ENCODE data around the gene VPS13D. TPM values are rescaled to one million over a fixed set of nuclear protein-coding genes. Genes with fewer than 3 reads are reported as not detected.

The VPS13D gene
- total and polyA plus RNA-seq, 10 of the 15 experiments (the other 5 are each of a cell fraction or from before 2014, with no cell fraction given) = 1.4 to 16.9 (median 8.5) TPM

GRCh38 chr1:12472156-12472797 is 242.4 kb downstream of the VPS13D start:
- H3K4me3 ChIP-seq = no peak overlapping the region
- no peaks in the 10 kb centered on the region; a peak in 1 of 4 replicates for H3K36me3 ChIP-seq (ENCODE audit: control insufficient read depth in 2 of 2, insufficient read depth in 2 of 2, low read length in 1 of 2)
- ChIA-PET CTCF (interaction anchor here (1.0 kb wide), 1 partner anchor 15 kb away, joined by 3 read pairs; no protein-coding TSS in a partner anchor), RAD21 (ENCODE audit: unreplicated experiment) (no interaction called here), SMC1A (ENCODE audit: uncharacterized antibody, unreplicated experiment) (no interaction called here), POLR2A (no interaction called here)
- no peak overlapping the region for H3K9ac ChIP-seq (ENCODE audit: control insufficient read depth, insufficient read depth, low read length)
- H3K79me2 ChIP-seq (ENCODE audit: control insufficient read depth, insufficient read depth, low read length) = no peaks in the 10 kb centered on the region
- FAIRE-seq (no peak), ATAC-seq (no peak), DNase-seq (ENCODE audit: low read depth, low spot score) (no peak)
- no peak overlapping the region for H2AFZ ChIP-seq (ENCODE audit: control insufficient read depth, low read depth, low read length)
- intact Hi-C loops (cut with micrococcal nuclease; ENCODE audit: unreplicated experiment) (no loop called here), in situ Hi-C loops (cut with MboI) (no loop called here)
- no peaks in the 10 kb centered on the region for H3K4me1 ChIP-seq (ENCODE audit: control insufficient read depth, insufficient read depth, low read length)
- no TSS peak for BruUV-seq (replicated peaks)
- H3K9me3 ChIP-seq (replicated peaks; ENCODE audit: control insufficient read depth, insufficient read depth, low read length) = peaks cover 1% of the 10 kb centered on the region; the same call in 1 of the 3 replicates
- H3K27ac ChIP-seq (ENCODE audit: control insufficient read depth, insufficient read depth) = no peak overlapping the region
- no peaks in the 10 kb centered on the region for H4K20me1 ChIP-seq (ENCODE audit: control insufficient read depth, insufficient read depth)
- H3K27me3 ChIP-seq (replicated peaks in 1 of 2; ENCODE audit: control insufficient read depth in 2 of 2, insufficient read depth in 2 of 2, low read length in 1 of 2) = no peaks in the 10 kb centered on the region
- no peak overlapping the region for H3K4me2 ChIP-seq (ENCODE audit: control insufficient read depth, insufficient read depth)
- TF ChIP-seq SIX5 (IDR thresholded peaks at IDR 0.05; ENCODE audit: low read depth, low read length, severe bottlenecking) = no peak
- no peak for TF ChIP-seq EED (IDR thresholded peaks at IDR 0.05; ENCODE audit: low read depth)
- no peak for TF ChIP-seq HDGF (IDR thresholded peaks at IDR 0.05)
- TF ChIP-seq ZNF274 (IDR thresholded peaks at IDR 0.05; ENCODE audit: insufficient read depth, insufficient read length) = no peak
- TF ChIP-seq SRF (IDR thresholded peaks at IDR 0.05; ENCODE audit: low read depth in 2 of 2, low read length in 2 of 2) = no peak
- no peak for TF ChIP-seq CBFB (IDR thresholded peaks at IDR 0.05; ENCODE audit: low read depth)
- no peak for TF ChIP-seq LARP7 (IDR thresholded peaks at IDR 0.05)
- WGBS (ENCODE audit: insufficient coverage, insufficient replicate concordance, low lambda C conversion rate, missing lambda C conversion rate) = 100% methylated on average over 2 of the region's 2 CpGs
